HL-60 (cell line): ENCODE measurements around the gene PARD3.

ENCODE experiments used
- DNase-seq, 2 experiments: peaks; one replicate each; pipeline ENCODE4 v3.0.0-alpha.2; 2010 to 2020; ENCODE audit warnings: low read depth in 1 of 2, low spot score in 1 of 2
- H3K27ac ChIP-seq: fragments of 250-450 bp; sonication (Bioruptor Pico); replicated peaks from 2 replicates; pipeline ENCODE4 v1.5.1; 2020; ENCODE audit warnings: mild to moderate bottlenecking, moderate library complexity
- H3K27me3 ChIP-seq: fragments of 250-450 bp; sonication (Bioruptor Pico); 2 replicates; pipeline ENCODE4 v1.5.1; 2021; ENCODE audit warnings: mild to moderate bottlenecking, moderate library complexity; ENCODE audit not compliant: insufficient read depth, poor library complexity, severe bottlenecking
- H3K4me3 ChIP-seq: replicated peaks from 2 replicates; pipeline ENCODE4 v1.5.1; 2011; ENCODE audit warnings: mild to moderate bottlenecking, control low read depth, low read length; ENCODE audit not compliant: insufficient read depth
- GABPA ChIP-seq: IDR thresholded peaks from 2 replicates; pipeline ENCODE4 v1.6.1; 2012; ENCODE audit warnings: low read depth
- POLR2AphosphoS5 ChIP-seq: IDR thresholded peaks from 2 replicates; pipeline ENCODE4 v1.6.1; 2012; ENCODE audit warnings: low read depth
- SPI1 ChIP-seq: IDR thresholded peaks from 2 replicates; pipeline ENCODE4 v1.6.1; 2012; ENCODE audit warnings: low read depth, mild to moderate bottlenecking, borderline replicate concordance
- TF ChIP-seq, protein P1 (sequence below): IDR thresholded peaks from one replicate; pipeline ENCODE4 v1.5.1; 2011; ENCODE audit warnings: low read length, control low read depth, inconsistent platforms; ENCODE audit not compliant: insufficient read depth
- TF ChIP-seq, protein P2 (sequence below): IDR thresholded peaks from 2 replicates; pipeline ENCODE4 v1.6.1; 2012; ENCODE audit warnings: low read depth; ENCODE audit not compliant: insufficient replicate concordance

PARD3 gene

DNA sequence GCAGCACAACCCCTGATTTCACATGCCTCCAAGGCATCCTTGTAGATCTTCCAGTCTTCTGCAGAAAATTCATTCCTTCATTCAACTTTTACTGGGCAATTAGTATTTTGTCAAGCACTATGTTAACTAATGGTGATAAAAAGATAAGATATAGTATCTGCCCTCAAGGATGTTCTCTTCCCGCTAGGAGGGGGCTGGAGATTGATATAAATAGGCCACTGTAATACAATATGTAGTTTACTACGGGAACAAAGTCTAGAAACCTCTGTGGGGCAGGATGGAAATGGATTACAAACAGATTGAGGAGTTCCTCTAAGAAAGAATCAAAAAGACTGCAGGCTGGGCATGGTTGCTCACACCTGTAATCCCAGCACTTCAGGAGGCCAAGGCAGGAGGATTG is 10.3 kb upstream of the PARD3 start:
- Histone ChIP-seq H3K27ac (no peak overlapping the region), H3K4me3 (no peak overlapping the region), H3K27me3 (no peaks in the 10 kb centered on the region)
- no peak for DNase-seq
- TF ChIP-seq SPI1 (no peak), POLR2AphosphoS5 (no peak), GABPA (no peak)
- TF ChIP-seq, protein P1, sequence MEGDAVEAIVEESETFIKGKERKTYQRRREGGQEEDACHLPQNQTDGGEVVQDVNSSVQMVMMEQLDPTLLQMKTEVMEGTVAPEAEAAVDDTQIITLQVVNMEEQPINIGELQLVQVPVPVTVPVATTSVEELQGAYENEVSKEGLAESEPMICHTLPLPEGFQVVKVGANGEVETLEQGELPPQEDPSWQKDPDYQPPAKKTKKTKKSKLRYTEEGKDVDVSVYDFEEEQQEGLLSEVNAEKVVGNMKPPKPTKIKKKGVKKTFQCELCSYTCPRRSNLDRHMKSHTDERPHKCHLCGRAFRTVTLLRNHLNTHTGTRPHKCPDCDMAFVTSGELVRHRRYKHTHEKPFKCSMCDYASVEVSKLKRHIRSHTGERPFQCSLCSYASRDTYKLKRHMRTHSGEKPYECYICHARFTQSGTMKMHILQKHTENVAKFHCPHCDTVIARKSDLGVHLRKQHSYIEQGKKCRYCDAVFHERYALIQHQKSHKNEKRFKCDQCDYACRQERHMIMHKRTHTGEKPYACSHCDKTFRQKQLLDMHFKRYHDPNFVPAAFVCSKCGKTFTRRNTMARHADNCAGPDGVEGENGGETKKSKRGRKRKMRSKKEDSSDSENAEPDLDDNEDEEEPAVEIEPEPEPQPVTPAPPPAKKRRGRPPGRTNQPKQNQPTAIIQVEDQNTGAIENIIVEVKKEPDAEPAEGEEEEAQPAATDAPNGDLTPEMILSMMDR, result no peak
- TF ChIP-seq, protein P2, sequence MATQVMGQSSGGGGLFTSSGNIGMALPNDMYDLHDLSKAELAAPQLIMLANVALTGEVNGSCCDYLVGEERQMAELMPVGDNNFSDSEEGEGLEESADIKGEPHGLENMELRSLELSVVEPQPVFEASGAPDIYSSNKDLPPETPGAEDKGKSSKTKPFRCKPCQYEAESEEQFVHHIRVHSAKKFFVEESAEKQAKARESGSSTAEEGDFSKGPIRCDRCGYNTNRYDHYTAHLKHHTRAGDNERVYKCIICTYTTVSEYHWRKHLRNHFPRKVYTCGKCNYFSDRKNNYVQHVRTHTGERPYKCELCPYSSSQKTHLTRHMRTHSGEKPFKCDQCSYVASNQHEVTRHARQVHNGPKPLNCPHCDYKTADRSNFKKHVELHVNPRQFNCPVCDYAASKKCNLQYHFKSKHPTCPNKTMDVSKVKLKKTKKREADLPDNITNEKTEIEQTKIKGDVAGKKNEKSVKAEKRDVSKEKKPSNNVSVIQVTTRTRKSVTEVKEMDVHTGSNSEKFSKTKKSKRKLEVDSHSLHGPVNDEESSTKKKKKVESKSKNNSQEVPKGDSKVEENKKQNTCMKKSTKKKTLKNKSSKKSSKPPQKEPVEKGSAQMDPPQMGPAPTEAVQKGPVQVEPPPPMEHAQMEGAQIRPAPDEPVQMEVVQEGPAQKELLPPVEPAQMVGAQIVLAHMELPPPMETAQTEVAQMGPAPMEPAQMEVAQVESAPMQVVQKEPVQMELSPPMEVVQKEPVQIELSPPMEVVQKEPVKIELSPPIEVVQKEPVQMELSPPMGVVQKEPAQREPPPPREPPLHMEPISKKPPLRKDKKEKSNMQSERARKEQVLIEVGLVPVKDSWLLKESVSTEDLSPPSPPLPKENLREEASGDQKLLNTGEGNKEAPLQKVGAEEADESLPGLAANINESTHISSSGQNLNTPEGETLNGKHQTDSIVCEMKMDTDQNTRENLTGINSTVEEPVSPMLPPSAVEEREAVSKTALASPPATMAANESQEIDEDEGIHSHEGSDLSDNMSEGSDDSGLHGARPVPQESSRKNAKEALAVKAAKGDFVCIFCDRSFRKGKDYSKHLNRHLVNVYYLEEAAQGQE, result no peak

DNA sequence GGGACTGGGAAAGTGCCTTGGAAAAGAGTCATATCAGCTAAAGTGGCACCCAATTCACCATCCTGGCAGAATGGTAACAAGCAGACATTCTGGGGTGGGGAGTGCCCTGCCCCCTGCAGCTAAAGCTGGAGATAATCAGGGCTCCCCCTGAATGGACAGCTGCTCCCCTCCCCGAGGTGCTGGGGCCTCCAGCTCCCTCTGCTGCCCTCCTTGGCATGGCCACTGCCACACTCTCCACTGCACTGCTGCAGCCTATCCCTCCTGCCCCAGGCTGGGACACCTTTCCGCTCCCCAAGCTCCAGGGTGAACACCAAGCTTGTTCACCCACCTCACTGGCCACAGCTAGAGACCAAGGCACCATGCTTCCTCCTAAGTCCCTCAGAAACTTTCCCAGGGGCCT is 9.8 kb upstream of the PARD3 start:
- TF ChIP-seq, protein P2, result no peak
- TF ChIP-seq SPI1, result no peak
- TF ChIP-seq POLR2AphosphoS5, result no peak
- TF ChIP-seq, protein P1, result no peak
- TF ChIP-seq GABPA, result no peak
- no peak overlapping the region for H3K4me3 ChIP-seq
- no peaks in the 10 kb centered on the region for H3K27me3 ChIP-seq
- DNase-seq, result no peak
- no peak overlapping the region for H3K27ac ChIP-seq

DNA sequence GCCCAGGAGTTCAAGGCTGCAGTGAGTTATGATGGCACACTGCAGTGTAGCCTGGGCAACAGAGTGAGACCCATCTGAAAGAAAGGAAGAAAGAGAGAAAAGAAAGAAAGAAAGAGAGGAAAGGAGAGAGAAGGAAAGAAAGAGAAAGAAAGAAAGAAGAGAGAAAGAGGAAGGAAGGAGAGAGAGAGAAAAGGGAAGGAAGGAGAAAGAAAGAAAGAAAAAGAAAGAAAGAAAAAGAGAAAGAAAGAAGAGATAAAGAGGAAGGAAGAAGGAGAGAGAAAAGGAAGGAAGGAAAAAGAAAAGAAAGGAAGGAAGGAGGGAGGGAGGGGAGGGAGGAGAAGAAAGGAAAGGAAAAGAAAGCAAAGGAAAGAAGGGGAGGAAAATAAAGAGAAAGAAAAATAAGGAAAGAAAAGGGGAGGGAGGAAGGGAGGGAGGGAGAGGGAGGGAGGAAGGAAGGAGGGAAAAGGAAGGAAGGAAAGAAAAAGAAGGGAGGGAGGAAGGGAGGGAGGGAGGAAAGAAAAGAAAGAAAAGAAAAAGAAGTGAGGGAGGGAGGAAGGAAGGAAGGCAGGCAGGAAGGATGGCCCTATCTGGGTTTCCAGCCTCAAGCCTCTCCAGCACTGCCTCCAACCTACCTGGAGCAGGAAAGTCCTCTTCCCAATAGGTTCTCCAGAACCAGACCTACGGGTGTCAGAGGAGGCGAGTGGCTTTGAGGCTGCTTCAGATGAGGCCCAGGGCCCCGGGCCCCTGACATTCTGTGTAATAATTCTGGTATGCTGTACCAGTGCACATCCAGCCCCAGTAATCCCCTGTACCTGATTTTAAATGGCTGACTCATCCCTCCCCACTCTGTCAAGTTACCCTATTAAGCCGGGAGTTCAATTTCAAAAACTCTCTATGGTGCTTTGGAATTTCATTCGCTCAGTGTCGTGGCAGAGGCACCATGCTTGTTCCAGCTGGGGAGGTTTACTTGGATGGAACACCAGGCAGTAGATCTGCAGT is 6.8 kb upstream of the PARD3 start:
- no peak for DNase-seq
- H3K4me3 ChIP-seq, result no peak overlapping the region

More for the DNA sequence above, 6.8 kb upstream of the PARD3 start:
- no peak overlapping the region for H3K27ac ChIP-seq
- no peaks in the 10 kb centered on the region for H3K27me3 ChIP-seq
- no peak for TF ChIP-seq GABPA
- TF ChIP-seq, protein P1, result no peak
